WERI-Rb-1 (cell line): ENCODE results near the gene TMEM158.

Experiments used
- DNase-seq: peaks from one replicate; pipeline ENCODE4 v3.0.0-alpha.2; 2020
- H3K27ac ChIP-seq: fragments of 250-450 bp; sonication (Bioruptor Pico); 2 replicates; pipeline ENCODE4 v1.5.1; 2020; ENCODE audit warnings: mild to moderate bottlenecking, moderate library complexity
- H3K27me3 ChIP-seq: fragments of 250-450 bp; sonication (Bioruptor Pico); 2 replicates; pipeline ENCODE4 v1.5.1; 2021; ENCODE audit warnings: mild to moderate bottlenecking, low read depth, moderate library complexity; ENCODE audit not compliant: insufficient read depth, severe bottlenecking
- H3K36me3 ChIP-seq: fragments of 250-450 bp; sonication (Bioruptor Pico); 2 replicates; pipeline ENCODE4 v1.5.1; 2020; ENCODE audit warnings: mild to moderate bottlenecking, moderate library complexity
- H3K4me3 ChIP-seq: 2 replicates; pipeline ENCODE4 v1.5.1; 2011; ENCODE audit warnings: low read depth, mild to moderate bottlenecking, control low read depth, low read length
- H3K9me3 ChIP-seq: fragments of 250-450 bp; sonication (Bioruptor Pico); 2 replicates; pipeline ENCODE4 v1.5.1; 2021; ENCODE audit warnings: mild to moderate bottlenecking, moderate library complexity; ENCODE audit not compliant: severe bottlenecking
- CTCF ChIP-seq: IDR thresholded peaks from 2 replicates; pipeline ENCODE4 v1.5.1; 2011; ENCODE audit warnings: low read depth, mild to moderate bottlenecking, control low read depth, inconsistent platforms, low read length

TMEM158 gene

GRCh38 chr3:45211466-45212094 is 14.5 kb downstream of the TMEM158 start:
- Histone ChIP-seq H3K36me3 (no peaks in the 10 kb centered on the region), H3K27me3 (no peaks in the 10 kb centered on the region), H3K4me3 (no peak overlapping the region), H3K9me3 (no peaks in the 10 kb centered on the region), H3K27ac (no peak overlapping the region)
- no peak for TF ChIP-seq CTCF
- no peak for DNase-seq

- H3K36me3 ChIP-seq, result no peaks in the 10 kb centered on the region
- DNase-seq, result peak; percentile 85
These were observed 15.6 kb downstream of the TMEM158 start for GRCh38 chr3:45210308-45211041.

GRCh38 chr3:45209526-45209925 is 16.6 kb downstream of the TMEM158 start:
- H3K9me3 ChIP-seq, result no peaks in the 10 kb centered on the region
- H3K36me3 ChIP-seq, result no peaks in the 10 kb centered on the region
- DNase-seq, result no peak
- H3K27ac ChIP-seq, result no peak overlapping the region
- no peaks in the 10 kb centered on the region for H3K27me3 ChIP-seq
- TF ChIP-seq CTCF, result no peak
- no peak overlapping the region for H3K4me3 ChIP-seq

More at GRCh38 chr3:45210308-45211041, 15.6 kb downstream of the TMEM158 start:
- Histone ChIP-seq H3K27ac (no peak overlapping the region), H3K4me3 (no peak overlapping the region), H3K9me3 (no peaks in the 10 kb centered on the region), H3K27me3 (no peaks in the 10 kb centered on the region)
- TF ChIP-seq CTCF, result peak; percentile 89

- no peak for TF ChIP-seq CTCF
- no peaks in the 10 kb centered on the region for H3K9me3 ChIP-seq
These were observed 17.5 kb downstream of the TMEM158 start for GRCh38 chr3:45208586-45208985.

GRCh38 chr3:45207446-45207845 is 18.6 kb downstream of the TMEM158 start:
- Histone ChIP-seq H3K9me3 (no peaks in the 10 kb centered on the region), H3K4me3 (no peak overlapping the region), H3K27ac (no peak overlapping the region), H3K27me3 (no peaks in the 10 kb centered on the region), H3K36me3 (no peaks in the 10 kb centered on the region)
- no peak for TF ChIP-seq CTCF
- no peak for DNase-seq

More at GRCh38 chr3:45208586-45208985, 17.5 kb downstream of the TMEM158 start:
- Histone ChIP-seq H3K4me3 (no peak overlapping the region), H3K27me3 (no peaks in the 10 kb centered on the region), H3K27ac (no peak overlapping the region), H3K36me3 (no peaks in the 10 kb centered on the region)
- DNase-seq, result no peak
